Stimulated activated CD4-positive, alpha-beta T cell treated with anti-CD3 and anti-CD28 coated beads, Interleukin-4, amount 100 ng/mL, for 24 hours (primary cell): ENCODE data around the gene TRIM31.

ENCODE experiments used
- DNase-seq: peaks from one replicate; pipeline ENCODE4 v3.0.0-alpha.2; 2020

TRIM31 gene

GRCh38 chr6:30112402-30112994 is 392 bp downstream of the TRIM31 start:
- no peak for DNase-seq

- no peak for DNase-seq
Observed at GRCh38 chr6:30111266-30111856, 1.5 kb downstream of the TRIM31 start.

GRCh38 chr6:30104661-30105060 is 8.2 kb downstream of the TRIM31 start:
- no peak for DNase-seq

GRCh38 chr6:30103872-30104179 is 9.1 kb downstream of the TRIM31 start:
- DNase-seq, result no peak

GRCh38 chr6:30102970-30103871 is 9.7 kb downstream of the TRIM31 start:
- DNase-seq, result peak; percentile 87

- DNase-seq, result peak; percentile 4
Observed at GRCh38 chr6:30102414-30102969, 10.4 kb downstream of the TRIM31 start.

- peak; percentile 75 for DNase-seq
Observed at GRCh38 chr6:30101444-30102413, 11.2 kb downstream of the TRIM31 start.

- peak; percentile 11 for DNase-seq
Observed at GRCh38 chr6:30100585-30101443, 12.1 kb downstream of the TRIM31 start.

- no peak for DNase-seq
Observed at GRCh38 chr6:30100154-30100553, 12.7 kb downstream of the TRIM31 start.

GRCh38 chr6:30097902-30098768 is 14.8 kb downstream of the TRIM31 start:
- DNase-seq, result no peak

GRCh38 chr6:30096829-30097228 is 16.1 kb downstream of the TRIM31 start:
- DNase-seq, result no peak

GRCh38 chr6:30093951-30094661 is 18.8 kb downstream of the TRIM31 start:
- DNase-seq, result no peak

GRCh38 chr6:30092852-30093543 is 19.9 kb downstream of the TRIM31 start:
- no peak for DNase-seq

GRCh38 chr6:30091577-30092381 is 21.1 kb downstream of the TRIM31 start:
- no peak for DNase-seq

- DNase-seq, result no peak
Observed at GRCh38 chr6:30087876-30088275, 25.0 kb downstream of the TRIM31 start.

GRCh38 chr6:30077218-30077617 is 35.7 kb downstream of the TRIM31 start:
- no peak for DNase-seq

- no peak for DNase-seq
Observed at GRCh38 chr6:30075790-30076732, 36.8 kb downstream of the TRIM31 start.
